ENCODE data around the gene INPP4B.

Gene INPP4B

GRCh38 chr4:142380052-142380602 lies 466.0 kb downstream of the INPP4B start:
- TF ChIP-seq Cebpa-rat (IDR thresholded peaks at IDR 0.05) = no peak

GRCh38 chr4:142379277-142380051 lies 466.6 kb downstream of the INPP4B start:
- Histone ChIP-seq H3K4me1 (no peaks in the 10 kb centered on the region), H3K4me2 (no peak overlapping the region), H3K27me3 (no peaks in the 10 kb centered on the region), H3K36me3 (no peaks in the 10 kb centered on the region), H4K20me1 (no peaks in the 10 kb centered on the region), H3K4me3 (no peak overlapping the region), H3K27ac (no peak overlapping the region), H3K9me3 (no peaks in the 10 kb centered on the region), H3K9ac (no peak overlapping the region)
- no peak for TF ChIP-seq Cebpa-rat (IDR thresholded peaks at IDR 0.05)

More at GRCh38 chr4:142380052-142380602, 466.0 kb downstream of the INPP4B start:
- Histone ChIP-seq H3K9ac (no peak overlapping the region), H3K4me3 (no peak overlapping the region), H3K4me1 (no peaks in the 10 kb centered on the region), H3K36me3 (no peaks in the 10 kb centered on the region), H3K27me3 (no peaks in the 10 kb centered on the region), H3K27ac (no peak overlapping the region), H4K20me1 (no peaks in the 10 kb centered on the region), H3K4me2 (no peak overlapping the region), H3K9me3 (no peaks in the 10 kb centered on the region)

DNA sequence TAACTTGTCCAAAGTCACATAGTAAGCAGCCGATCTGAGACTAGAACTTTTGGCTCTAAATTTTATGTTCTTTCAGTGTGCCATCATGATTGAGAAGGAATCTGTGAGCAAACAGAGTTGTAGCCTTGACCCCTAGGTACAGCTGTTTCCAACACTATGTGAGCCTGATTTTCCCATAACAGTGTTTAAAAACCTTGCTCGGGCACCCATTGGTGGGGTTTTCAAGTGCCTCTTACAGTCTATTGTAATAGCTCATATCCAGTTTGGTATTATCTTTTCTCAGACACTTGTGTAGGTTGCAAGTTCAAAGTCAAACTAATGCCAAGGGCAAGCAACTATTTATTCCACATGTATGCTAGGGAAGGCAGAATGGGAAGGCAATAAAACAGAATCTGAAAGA lies 467.9 kb downstream of the INPP4B start:
- Histone ChIP-seq H3K36me3 (no peaks in the 10 kb centered on the region), H3K4me2 (no peak overlapping the region), H3K9me3 (no peaks in the 10 kb centered on the region), H3K9ac (no peak overlapping the region), H3K4me1 (no peaks in the 10 kb centered on the region), H3K27ac (no peak overlapping the region), H3K27me3 (no peaks in the 10 kb centered on the region), H3K4me3 (no peak overlapping the region), H4K20me1 (no peaks in the 10 kb centered on the region)
- no peak for TF ChIP-seq Cebpa-rat (IDR thresholded peaks at IDR 0.05)

- H3K9ac ChIP-seq = no peak overlapping the region
- no peak for TF ChIP-seq Cebpa-rat (IDR thresholded peaks at IDR 0.05)
- no peaks in the 10 kb centered on the region for H3K9me3 ChIP-seq
- H3K4me2 ChIP-seq = no peak overlapping the region
- no peaks in the 10 kb centered on the region for H3K4me1 ChIP-seq
- no peaks in the 10 kb centered on the region for H3K27me3 ChIP-seq
- no peak overlapping the region for H3K4me3 ChIP-seq
- no peaks in the 10 kb centered on the region for H3K36me3 ChIP-seq
- H3K27ac ChIP-seq = no peak overlapping the region
- no peaks in the 10 kb centered on the region for H4K20me1 ChIP-seq
Measured at GRCh38 chr4:142377342-142378091, 468.6 kb downstream of the INPP4B start.

GRCh38 chr4:142376204-142376603 lies 469.9 kb downstream of the INPP4B start:
- Histone ChIP-seq H3K36me3 (no peaks in the 10 kb centered on the region), H4K20me1 (no peaks in the 10 kb centered on the region), H3K9me3 (no peaks in the 10 kb centered on the region), H3K27me3 (no peaks in the 10 kb centered on the region), H3K9ac (no peak overlapping the region), H3K4me1 (no peaks in the 10 kb centered on the region), H3K4me3 (no peak overlapping the region), H3K4me2 (no peak overlapping the region), H3K27ac (no peak overlapping the region)
- no peak for TF ChIP-seq Cebpa-rat (IDR thresholded peaks at IDR 0.05)

DNA sequence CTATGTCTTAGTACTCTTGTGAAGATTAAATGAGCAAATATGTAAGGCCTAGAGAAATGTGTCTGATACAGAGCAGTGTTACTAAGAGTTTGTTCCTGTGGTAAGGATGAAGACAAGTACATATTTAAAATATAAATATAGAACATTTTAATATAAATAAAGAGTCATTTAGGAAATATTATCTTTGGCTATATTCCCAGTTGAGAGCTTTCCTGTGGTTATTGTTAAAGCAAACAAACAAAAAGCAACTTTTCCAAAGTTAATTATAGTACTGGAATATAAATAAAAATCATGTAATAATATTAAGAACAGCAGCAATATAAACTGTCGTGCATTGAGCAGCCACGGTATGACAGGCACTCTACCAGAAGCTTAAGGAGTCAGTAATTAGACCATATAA lies 472.5 kb downstream of the INPP4B start:
- Histone ChIP-seq H3K4me1 (no peaks in the 10 kb centered on the region), H3K27ac (no peak overlapping the region), H3K27me3 (no peaks in the 10 kb centered on the region), H3K9ac (no peak overlapping the region), H3K4me3 (no peak overlapping the region), H3K4me2 (no peak overlapping the region), H3K9me3 (peaks cover 4% of the 10 kb centered on the region; the same call in 1 of the 2 replicates), H4K20me1 (no peaks in the 10 kb centered on the region), H3K36me3 (no peaks in the 10 kb centered on the region)
- no peak for TF ChIP-seq Cebpa-rat (IDR thresholded peaks at IDR 0.05)

DNA sequence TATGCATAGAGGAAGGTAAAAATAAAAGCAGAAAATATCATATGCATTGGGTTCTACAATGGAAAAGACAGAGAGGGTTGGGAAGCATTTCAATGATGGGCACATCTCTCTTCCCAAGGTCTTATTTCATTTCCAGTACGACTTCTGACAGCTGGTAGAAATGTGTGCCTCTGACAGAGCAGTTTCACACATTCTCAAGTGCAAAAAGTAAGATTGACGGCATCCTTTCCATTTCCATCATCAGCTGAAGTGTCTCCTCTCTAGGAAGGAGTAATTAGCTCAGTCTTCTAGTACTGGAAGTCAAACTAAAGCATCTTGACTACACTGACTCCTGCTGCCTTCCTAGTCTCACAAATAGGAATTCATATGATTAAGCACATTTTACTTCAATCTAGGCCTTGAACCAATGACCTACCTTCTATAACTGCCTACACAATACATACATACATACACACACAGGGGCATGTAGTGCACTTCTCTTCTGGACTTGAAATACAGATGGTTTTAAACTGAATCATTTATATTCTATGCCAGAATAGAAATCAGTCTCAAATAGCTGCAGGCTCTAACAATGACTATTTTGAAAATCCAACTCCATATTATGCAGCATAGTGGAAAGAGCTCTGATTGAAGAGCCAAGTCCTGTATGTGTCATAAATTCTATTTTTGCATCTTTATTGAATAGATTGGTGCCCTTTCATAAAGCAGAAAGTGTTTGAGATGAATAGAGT lies 473.4 kb downstream of the INPP4B start:
- Histone ChIP-seq H3K36me3 (no peaks in the 10 kb centered on the region), H3K4me3 (no peak overlapping the region), H3K27ac (no peak overlapping the region), H3K4me2 (no peak overlapping the region), H3K4me1 (no peaks in the 10 kb centered on the region), H4K20me1 (no peaks in the 10 kb centered on the region), H3K27me3 (no peaks in the 10 kb centered on the region), H3K9me3 (peaks cover 4% of the 10 kb centered on the region; the same call in 1 of the 2 replicates), H3K9ac (no peak overlapping the region)
- TF ChIP-seq Cebpa-rat (IDR thresholded peaks at IDR 0.05) = no peak

DNA sequence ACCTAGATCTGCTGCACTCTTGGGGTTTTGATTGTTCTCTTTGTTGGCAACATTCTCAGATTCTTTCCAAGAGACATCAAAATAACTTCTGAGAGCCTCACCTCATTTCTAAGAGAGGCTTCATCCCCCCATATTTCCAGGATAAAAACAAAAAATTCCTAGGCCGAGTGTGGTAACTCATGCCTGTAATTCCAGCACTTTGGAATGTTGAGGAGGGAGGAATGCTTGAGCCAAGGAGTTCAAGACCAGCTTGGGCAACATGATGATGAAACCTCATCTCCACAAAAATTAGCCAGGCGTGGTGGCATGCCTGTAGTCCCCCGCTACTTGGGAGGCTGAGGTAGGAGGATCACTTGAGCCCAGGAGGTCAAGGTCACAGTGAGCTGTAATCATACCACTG lies 477.0 kb downstream of the INPP4B start:
- no peaks in the 10 kb centered on the region for H3K4me1 ChIP-seq
- no peak overlapping the region for H3K4me3 ChIP-seq
- H3K9me3 ChIP-seq = peaks cover 4% of the 10 kb centered on the region; the same call in 1 of the 2 replicates
- TF ChIP-seq Cebpa-rat (IDR thresholded peaks at IDR 0.05) = no peak
- H4K20me1 ChIP-seq = no peaks in the 10 kb centered on the region
- H3K27ac ChIP-seq = no peak overlapping the region
- no peaks in the 10 kb centered on the region for H3K36me3 ChIP-seq
- no peak overlapping the region for H3K4me2 ChIP-seq
- H3K9ac ChIP-seq = no peak overlapping the region
- H3K27me3 ChIP-seq = no peaks in the 10 kb centered on the region

- Histone ChIP-seq H3K9me3 (peaks cover 4% of the 10 kb centered on the region; the same call in 1 of the 2 replicates), H4K20me1 (no peaks in the 10 kb centered on the region), H3K9ac (no peak overlapping the region), H3K27me3 (no peaks in the 10 kb centered on the region), H3K36me3 (no peaks in the 10 kb centered on the region), H3K4me1 (no peaks in the 10 kb centered on the region), H3K4me2 (no peak overlapping the region), H3K27ac (no peak overlapping the region), H3K4me3 (no peak overlapping the region)
- no peak for TF ChIP-seq Cebpa-rat (IDR thresholded peaks at IDR 0.05)
Measured at GRCh38 chr4:142367418-142368180, 478.5 kb downstream of the INPP4B start.
